K562 (cell line): ENCODE data around the gene COL4A2. TPM values are rescaled to one million over a fixed set of nuclear protein-coding genes. Genes with fewer than 3 reads are reported as not detected.
A peak's percentile ranks its signal among the peaks of the same experiment; 100 is the strongest.

ENCODE experiments used
- ATF1 ChIP-seq, 2 experiments: fragments of 450-650 bp in 1 of 2; IDR thresholded peaks; 2 replicates each; pipeline ENCODE4 v1.6.1; 2016; ENCODE audit warnings: missing compliant biosample characterization in 1 of 2, missing genetic modification characterization in 1 of 2
- BCOR ChIP-seq: fragments of 450-650 bp; IDR thresholded peaks from 2 replicates; pipeline ENCODE4 v1.6.1; 2016
- CTBP1 ChIP-seq: fragments of 450-650 bp; IDR thresholded peaks from 2 replicates; pipeline ENCODE4 v1.6.1; 2016; ENCODE audit warnings: borderline replicate concordance
- FOSL1 ChIP-seq: fragments of 200-800 bp; sonication (Bioruptor generic); conservative IDR thresholded peaks from 2 replicates; pipeline ENCODE4 v1.6.1; 2016; ENCODE audit warnings: missing genetic modification characterization, missing compliant biosample characterization
- MBD2 ChIP-seq: sonication (generic); IDR thresholded peaks from 2 replicates; pipeline ENCODE4 v1.6.1; 2016; ENCODE audit warnings: low read depth, borderline replicate concordance
- MXI1 ChIP-seq: IDR thresholded peaks from 2 replicates; pipeline ENCODE4 v1.6.1; 2011; ENCODE audit warnings: low read depth, mild to moderate bottlenecking, improper control_type of control experiment, low read length
- NCOA6 ChIP-seq: fragments of 450-650 bp; IDR thresholded peaks from 2 replicates; pipeline ENCODE4 v1.6.1; 2017; ENCODE audit warnings: mild to moderate bottlenecking
- PCBP2 ChIP-seq: fragments of 200-400 bp; formaldehyde crosslinking; IDR thresholded peaks from 2 replicates; pipeline ENCODE4 v1.6.1; 2018; ENCODE audit warnings: low read length, low read depth, mild to moderate bottlenecking, moderate library complexity; ENCODE audit not compliant: poor library complexity, severe bottlenecking
- PHF21A ChIP-seq: fragments of 450-650 bp; IDR thresholded peaks from 2 replicates; pipeline ENCODE4 v1.6.1; 2017; ENCODE audit warnings: low read depth, borderline replicate concordance
- SAFB ChIP-seq: fragments of 200-400 bp; formaldehyde crosslinking; IDR thresholded peaks from 2 replicates; pipeline ENCODE4 v1.6.1; 2017; ENCODE audit warnings: low read depth, low read length, borderline replicate concordance
- SRSF7 ChIP-seq: fragments of 200-400 bp; formaldehyde crosslinking; optimal IDR thresholded peaks from 2 replicates; pipeline ENCODE3; 2017; ENCODE audit warnings: mild to moderate bottlenecking, low read depth, low read length
- ZBTB8A ChIP-seq: fragments of 450-650 bp; IDR thresholded peaks from 2 replicates; pipeline ENCODE4 v1.6.1; 2018; ENCODE audit warnings: mild to moderate bottlenecking, moderate library complexity; ENCODE audit not compliant: partially characterized antibody
- ZFX ChIP-seq: sonication (generic); formaldehyde crosslinking; IDR thresholded peaks from 2 replicates; pipeline ENCODE4 v1.8.0; 2022; ENCODE audit warnings: mild to moderate bottlenecking, missing genetic modification reagents, moderate library complexity
- ZNF408 ChIP-seq: fragments of 250-450 bp; sonication (Bioruptor Pico); IDR thresholded peaks from 2 replicates; pipeline ENCODE4 v1.4.0; 2020; ENCODE audit warnings: low read depth, mild to moderate bottlenecking, moderate library complexity
- ZNF561 ChIP-seq: fragments of 450-650 bp; formaldehyde crosslinking; conservative IDR thresholded peaks from 2 replicates; pipeline ENCODE4 v1.4.0; 2020; ENCODE audit warnings: mild to moderate bottlenecking, moderate library complexity
- ZNF699 ChIP-seq: fragments of 250-450 bp; sonication (Bioruptor Pico); IDR thresholded peaks from 2 replicates; pipeline ENCODE4 v1.8.0; 2021; ENCODE audit warnings: mild to moderate bottlenecking, moderate library complexity; ENCODE audit not compliant: insufficient replicate concordance
- ZNF717 ChIP-seq: fragments of 250-450 bp; sonication (Bioruptor Pico); IDR thresholded peaks from 2 replicates; pipeline ENCODE4 v1.5.0; 2021
- ZSCAN32 ChIP-seq: fragments of 450-650 bp; formaldehyde crosslinking; IDR thresholded peaks from 2 replicates; pipeline ENCODE4 v1.4.0; 2020; ENCODE audit warnings: mild to moderate bottlenecking, moderate library complexity
- polyA plus RNA-seq, 8 experiments: library from polyadenylated mRNA; depleted of rRNA in 4 of 8; stranded (reverse) in 5 of 8; unstranded in 3 of 8; fragments of >200 nt; fragmentation: Nextera tagmentation in 2 of 8; fragmentation: Illumina TruSeq in 1 of 8; extraction: Ambion mirVana in 2 of 8; extraction: Trizol in 1 of 8; gene quantifications; 2 replicates each; pipeline versions ENCODE4 v1.2.1 to v1.2.3, GENCODE V29; 2011 to 2014; ENCODE audit warnings: inconsistent platforms in 1 of 8, missing spikeins in 1 of 8
- total RNA-seq, 7 experiments: library from RNA; depleted of rRNA in 6 of 7; stranded (reverse); fragments of >200 nt in 6 of 7; fragmentation: Illumina TruSeq in 2 of 7; extraction: Trizol in 2 of 7; gene quantifications; 2 replicates each; pipeline versions ENCODE4 v1.2.1 to v1.2.3, GENCODE V29; 2011 to 2021; ENCODE audit warnings: low replicate concordance in 1 of 7
- TF ChIP-seq, protein P1 (sequence below): fragments of 250-450 bp; sonication (Bioruptor Pico); IDR thresholded peaks from 2 replicates; pipeline ENCODE4 v1.8.0; 2022; ENCODE audit warnings: inconsistent platforms
- TF ChIP-seq, protein P2 (sequence below), 2 experiments: fragments of 200-800 bp in 1 of 2; sonication (Bioruptor generic) in 1 of 2; sonication (generic) in 1 of 2; formaldehyde crosslinking in 1 of 2; IDR thresholded peaks in 1 of 2; conservative IDR thresholded peaks in 1 of 2; 2 replicates each; pipeline versions ENCODE4 v1.5.0 to v1.6.1; 2016 to 2020; ENCODE audit warnings: missing compliant biosample characterization in 1 of 2, missing genetic modification characterization in 1 of 2, missing genetic modification reagents in 1 of 2
- TF ChIP-seq, protein P3 (sequence below): fragments of 250-450 bp; sonication (Bioruptor Pico); IDR thresholded peaks from 2 replicates; pipeline ENCODE4 v1.9.0; 2021; ENCODE audit warnings: mild to moderate bottlenecking, inconsistent platforms
- TF ChIP-seq, protein P4 (sequence below), 2 experiments: fragments of 250-450 bp in 1 of 2; fragments of 450-650 bp in 1 of 2; sonication (Bioruptor Pico) in 1 of 2; IDR thresholded peaks; 2 replicates each; pipeline versions ENCODE4 v1.6.1 to v1.8.0; 2016 to 2021; ENCODE audit warnings: mild to moderate bottlenecking in 2 of 2, moderate library complexity in 2 of 2, missing compliant biosample characterization in 1 of 2, missing genetic modification characterization in 1 of 2

COL4A2 gene
- total and polyA plus RNA-seq, 9 of the 15 experiments (the other 6 are each of a cell fraction or from before 2014, with no cell fraction given) = 0.13 to 15.2 (median 8.1) TPM

DNA sequence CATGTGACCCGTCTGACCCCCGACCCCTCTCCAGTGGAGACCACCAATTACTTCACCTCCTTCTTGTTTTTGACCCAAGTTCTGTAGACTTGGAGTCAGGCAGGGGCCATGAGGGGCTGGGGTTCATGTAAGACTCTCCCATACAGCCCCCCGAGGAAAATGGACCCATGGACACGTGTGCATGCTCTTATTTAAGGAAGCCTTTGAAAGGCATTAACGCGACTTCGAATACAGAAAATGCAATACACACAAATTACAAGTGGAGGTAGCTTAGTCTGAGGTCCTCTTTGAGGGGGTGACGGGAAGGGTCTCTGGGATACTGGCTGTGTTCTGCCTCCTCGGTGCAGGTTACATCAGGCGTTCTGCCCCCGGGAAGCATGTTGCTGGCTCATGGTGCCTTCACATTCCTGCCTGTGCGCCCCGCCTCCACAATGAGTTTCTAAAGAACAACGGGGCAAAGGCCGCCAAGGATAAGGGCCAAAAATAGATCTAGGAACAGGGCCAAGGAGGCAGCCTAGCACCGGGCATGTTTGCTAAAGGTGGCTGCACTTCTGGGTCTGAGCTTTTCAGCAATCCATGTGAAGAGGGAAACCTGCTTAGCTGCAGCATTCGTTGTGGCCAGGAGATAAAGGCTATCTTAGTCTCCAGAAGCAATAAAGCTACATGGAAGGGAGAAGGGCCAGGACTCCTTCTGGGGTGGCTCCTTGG is 199.9 kb downstream of the COL4A2 start (continued):
- no peak for TF ChIP-seq ZNF699 (CRISPR knock-in tag)
- no peak for TF ChIP-seq NCOA6
- TF ChIP-seq MBD2 = no peak
- no peak for TF ChIP-seq ZNF408 (CRISPR knock-in tag)
- TF ChIP-seq FOSL1 = no peak
- no peak for TF ChIP-seq SAFB
- TF ChIP-seq, protein P1, sequence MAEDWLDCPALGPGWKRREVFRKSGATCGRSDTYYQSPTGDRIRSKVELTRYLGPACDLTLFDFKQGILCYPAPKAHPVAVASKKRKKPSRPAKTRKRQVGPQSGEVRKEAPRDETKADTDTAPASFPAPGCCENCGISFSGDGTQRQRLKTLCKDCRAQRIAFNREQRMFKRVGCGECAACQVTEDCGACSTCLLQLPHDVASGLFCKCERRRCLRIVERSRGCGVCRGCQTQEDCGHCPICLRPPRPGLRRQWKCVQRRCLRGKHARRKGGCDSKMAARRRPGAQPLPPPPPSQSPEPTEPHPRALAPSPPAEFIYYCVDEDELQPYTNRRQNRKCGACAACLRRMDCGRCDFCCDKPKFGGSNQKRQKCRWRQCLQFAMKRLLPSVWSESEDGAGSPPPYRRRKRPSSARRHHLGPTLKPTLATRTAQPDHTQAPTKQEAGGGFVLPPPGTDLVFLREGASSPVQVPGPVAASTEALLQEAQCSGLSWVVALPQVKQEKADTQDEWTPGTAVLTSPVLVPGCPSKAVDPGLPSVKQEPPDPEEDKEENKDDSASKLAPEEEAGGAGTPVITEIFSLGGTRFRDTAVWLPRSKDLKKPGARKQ (CRISPR knock-in tag) = no peak
- TF ChIP-seq ZNF561 (CRISPR knock-in tag) = no peak
- TF ChIP-seq ATF1 (CRISPR knock-in tag; IDR thresholded peaks at IDR 0.05) = no peak
- TF ChIP-seq ATF1 (tag; IDR thresholded peaks at IDR 0.05) = 0 out of 2 replicates have a peak, but pooled peaks have one; percentile 32
- TF ChIP-seq PHF21A = no peak
- peak; percentile 60; the same call in 1 of the 2 replicates for TF ChIP-seq CTBP1
- TF ChIP-seq, protein P2, sequence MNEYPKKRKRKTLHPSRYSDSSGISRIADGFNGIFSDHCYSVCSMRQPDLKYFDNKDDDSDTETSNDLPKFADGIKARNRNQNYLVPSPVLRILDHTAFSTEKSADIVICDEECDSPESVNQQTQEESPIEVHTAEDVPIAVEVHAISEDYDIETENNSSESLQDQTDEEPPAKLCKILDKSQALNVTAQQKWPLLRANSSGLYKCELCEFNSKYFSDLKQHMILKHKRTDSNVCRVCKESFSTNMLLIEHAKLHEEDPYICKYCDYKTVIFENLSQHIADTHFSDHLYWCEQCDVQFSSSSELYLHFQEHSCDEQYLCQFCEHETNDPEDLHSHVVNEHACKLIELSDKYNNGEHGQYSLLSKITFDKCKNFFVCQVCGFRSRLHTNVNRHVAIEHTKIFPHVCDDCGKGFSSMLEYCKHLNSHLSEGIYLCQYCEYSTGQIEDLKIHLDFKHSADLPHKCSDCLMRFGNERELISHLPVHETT (CRISPR knock-in tag; conservative IDR thresholded peaks at IDR 0.05 in 1 of 2, IDR thresholded peaks at IDR 0.05 in 1 of 2) = no peak
- TF ChIP-seq MXI1 = no peak
- no peak for TF ChIP-seq ZBTB8A
- no peak for TF ChIP-seq PCBP2
- TF ChIP-seq SRSF7 = no peak
- no peak for TF ChIP-seq ZSCAN32 (CRISPR knock-in tag)
- TF ChIP-seq, protein P3, sequence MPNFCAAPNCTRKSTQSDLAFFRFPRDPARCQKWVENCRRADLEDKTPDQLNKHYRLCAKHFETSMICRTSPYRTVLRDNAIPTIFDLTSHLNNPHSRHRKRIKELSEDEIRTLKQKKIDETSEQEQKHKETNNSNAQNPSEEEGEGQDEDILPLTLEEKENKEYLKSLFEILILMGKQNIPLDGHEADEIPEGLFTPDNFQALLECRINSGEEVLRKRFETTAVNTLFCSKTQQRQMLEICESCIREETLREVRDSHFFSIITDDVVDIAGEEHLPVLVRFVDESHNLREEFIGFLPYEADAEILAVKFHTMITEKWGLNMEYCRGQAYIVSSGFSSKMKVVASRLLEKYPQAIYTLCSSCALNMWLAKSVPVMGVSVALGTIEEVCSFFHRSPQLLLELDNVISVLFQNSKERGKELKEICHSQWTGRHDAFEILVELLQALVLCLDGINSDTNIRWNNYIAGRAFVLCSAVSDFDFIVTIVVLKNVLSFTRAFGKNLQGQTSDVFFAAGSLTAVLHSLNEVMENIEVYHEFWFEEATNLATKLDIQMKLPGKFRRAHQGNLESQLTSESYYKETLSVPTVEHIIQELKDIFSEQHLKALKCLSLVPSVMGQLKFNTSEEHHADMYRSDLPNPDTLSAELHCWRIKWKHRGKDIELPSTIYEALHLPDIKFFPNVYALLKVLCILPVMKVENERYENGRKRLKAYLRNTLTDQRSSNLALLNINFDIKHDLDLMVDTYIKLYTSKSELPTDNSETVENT (CRISPR knock-in tag) = no peak
- TF ChIP-seq, protein P4, sequence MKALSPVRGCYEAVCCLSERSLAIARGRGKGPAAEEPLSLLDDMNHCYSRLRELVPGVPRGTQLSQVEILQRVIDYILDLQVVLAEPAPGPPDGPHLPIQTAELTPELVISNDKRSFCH (CRISPR knock-in tag; IDR thresholded peaks at IDR 0.05) = no peak
- TF ChIP-seq, protein P4 (tag; IDR thresholded peaks at IDR 0.05) = no peak
- peak; percentile 45 for TF ChIP-seq ZFX (CRISPR knock-in tag)
- TF ChIP-seq ZNF717 (CRISPR knock-in tag) = no peak
- peak; percentile 42; the same call in 1 of the 2 replicates for TF ChIP-seq BCOR
